ENCODE data around the gene RLF.

RLF gene

DNA sequence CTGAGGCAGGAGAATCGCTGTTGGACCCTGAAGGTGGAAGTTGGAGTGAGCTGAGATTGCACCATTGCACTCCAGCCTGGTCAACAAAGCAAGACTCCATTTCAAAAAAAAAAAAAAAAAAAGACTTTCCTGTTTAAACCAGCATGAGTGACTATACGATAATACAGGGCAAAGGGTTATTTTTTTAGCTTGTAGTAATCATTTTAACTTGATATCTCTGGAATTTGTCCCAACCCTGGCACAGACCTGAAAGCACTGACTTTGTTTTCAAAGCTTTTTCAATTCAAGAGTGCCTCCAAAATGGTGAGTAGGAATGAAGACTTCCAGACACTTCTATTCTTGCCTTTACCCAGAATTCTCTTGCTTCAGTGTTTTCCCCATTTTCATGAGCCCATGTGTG is 82.2 kb downstream of the RLF start:
- Histone ChIP-seq H3K4me2 (ENCODE audit: insufficient read depth, low read length) (no peak overlapping the region), H3K9me3 (ENCODE audit: insufficient read depth, low read length, severe bottlenecking) (no peaks in the 10 kb centered on the region), H3K79me2 (ENCODE audit: insufficient read depth, low read length) (no peaks in the 10 kb centered on the region), H3K27me3 (ENCODE audit: insufficient read depth, low read length, poor library complexity) (no peaks in the 10 kb centered on the region), H2AFZ (ENCODE audit: low read depth, low read length) (no peak overlapping the region), H3K27ac (ENCODE audit: low read length) (no peak overlapping the region), H3K36me3 (ENCODE audit: insufficient read depth, low read length) (peaks cover 11% of the 10 kb centered on the region; the same call in 1 of the 2 replicates), H3K9ac (ENCODE audit: low read depth, low read length) (no peak overlapping the region), H3K4me1 (ENCODE audit: insufficient read depth, low read length) (no peaks in the 10 kb centered on the region), H3K4me3 (ENCODE audit: low read depth in 1 of 2, low read length in 2 of 2) (no peak overlapping the region), H4K20me1 (ENCODE audit: insufficient read depth, low read length) (no peaks in the 10 kb centered on the region)
- ATAC-seq (ENCODE audit: insufficient read depth, low read depth) (no peak), DNase-seq (no peak)
- TF ChIP-seq, protein P1, sequence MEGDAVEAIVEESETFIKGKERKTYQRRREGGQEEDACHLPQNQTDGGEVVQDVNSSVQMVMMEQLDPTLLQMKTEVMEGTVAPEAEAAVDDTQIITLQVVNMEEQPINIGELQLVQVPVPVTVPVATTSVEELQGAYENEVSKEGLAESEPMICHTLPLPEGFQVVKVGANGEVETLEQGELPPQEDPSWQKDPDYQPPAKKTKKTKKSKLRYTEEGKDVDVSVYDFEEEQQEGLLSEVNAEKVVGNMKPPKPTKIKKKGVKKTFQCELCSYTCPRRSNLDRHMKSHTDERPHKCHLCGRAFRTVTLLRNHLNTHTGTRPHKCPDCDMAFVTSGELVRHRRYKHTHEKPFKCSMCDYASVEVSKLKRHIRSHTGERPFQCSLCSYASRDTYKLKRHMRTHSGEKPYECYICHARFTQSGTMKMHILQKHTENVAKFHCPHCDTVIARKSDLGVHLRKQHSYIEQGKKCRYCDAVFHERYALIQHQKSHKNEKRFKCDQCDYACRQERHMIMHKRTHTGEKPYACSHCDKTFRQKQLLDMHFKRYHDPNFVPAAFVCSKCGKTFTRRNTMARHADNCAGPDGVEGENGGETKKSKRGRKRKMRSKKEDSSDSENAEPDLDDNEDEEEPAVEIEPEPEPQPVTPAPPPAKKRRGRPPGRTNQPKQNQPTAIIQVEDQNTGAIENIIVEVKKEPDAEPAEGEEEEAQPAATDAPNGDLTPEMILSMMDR (IDR thresholded peaks at IDR 0.05; ENCODE audit: borderline replicate concordance, extremely low read depth, low read length, poor library complexity, severe bottlenecking): no peak
- TF ChIP-seq EZH2 (IDR thresholded peaks at IDR 0.05; ENCODE audit: borderline replicate concordance, low read depth, low read length, severe bottlenecking): no peak

DNA sequence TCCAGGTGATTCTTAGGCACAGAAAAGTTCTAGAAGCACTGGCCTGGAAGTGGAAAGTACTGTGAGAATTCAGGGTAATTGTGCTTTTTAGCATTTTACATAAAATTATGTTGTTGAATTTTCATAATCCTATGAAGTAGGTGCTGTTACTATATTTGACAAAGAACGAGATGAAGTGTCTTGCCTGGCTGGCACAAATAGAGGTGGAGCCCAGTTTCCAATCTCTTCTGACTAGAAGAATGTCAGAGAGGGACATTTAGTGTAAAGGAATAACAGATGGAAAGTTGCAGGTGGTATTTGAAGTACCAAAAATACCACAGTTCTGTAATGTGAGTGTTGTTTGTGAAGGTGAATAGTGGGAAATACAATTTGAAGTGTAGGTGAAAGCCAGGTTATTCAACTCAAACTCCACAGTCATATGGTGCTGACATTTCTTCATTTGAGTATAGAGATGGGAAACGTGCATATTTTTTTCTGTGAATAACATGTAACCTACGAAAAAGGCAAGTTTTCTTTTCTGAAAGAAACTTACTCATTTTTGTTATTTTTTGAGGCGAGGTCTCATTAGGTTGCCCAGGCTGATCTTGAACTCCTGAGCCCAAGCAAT is 83.1 kb downstream of the RLF start:
- H3K4me3 ChIP-seq (ENCODE audit: low read depth in 1 of 2, low read length in 2 of 2): no peak overlapping the region
- ATAC-seq (ENCODE audit: insufficient read depth, low read depth) (no peak), DNase-seq (no peak)
- no peak for TF ChIP-seq EZH2 (IDR thresholded peaks at IDR 0.05; ENCODE audit: borderline replicate concordance, low read depth, low read length, severe bottlenecking)
- TF ChIP-seq, protein P1 (IDR thresholded peaks at IDR 0.05; ENCODE audit: borderline replicate concordance, extremely low read depth, low read length, poor library complexity, severe bottlenecking): no peak
- H3K27ac ChIP-seq (ENCODE audit: low read length): no peak overlapping the region
- no peaks in the 10 kb centered on the region for H3K27me3 ChIP-seq (ENCODE audit: insufficient read depth, low read length, poor library complexity)
- peaks cover 3% of the 10 kb centered on the region; the same call in 1 of the 2 replicates for H3K36me3 ChIP-seq (ENCODE audit: insufficient read depth, low read length)
- H3K4me2 ChIP-seq (ENCODE audit: insufficient read depth, low read length): no peak overlapping the region
- no peak overlapping the region for H2AFZ ChIP-seq (ENCODE audit: low read depth, low read length)
- no peaks in the 10 kb centered on the region for H3K4me1 ChIP-seq (ENCODE audit: insufficient read depth, low read length)
- H3K9ac ChIP-seq (ENCODE audit: low read depth, low read length): no peak overlapping the region
- no peaks in the 10 kb centered on the region for H4K20me1 ChIP-seq (ENCODE audit: insufficient read depth, low read length)
- no peaks in the 10 kb centered on the region for H3K79me2 ChIP-seq (ENCODE audit: insufficient read depth, low read length)
- no peaks in the 10 kb centered on the region for H3K9me3 ChIP-seq (ENCODE audit: insufficient read depth, low read length, severe bottlenecking)

DNA sequence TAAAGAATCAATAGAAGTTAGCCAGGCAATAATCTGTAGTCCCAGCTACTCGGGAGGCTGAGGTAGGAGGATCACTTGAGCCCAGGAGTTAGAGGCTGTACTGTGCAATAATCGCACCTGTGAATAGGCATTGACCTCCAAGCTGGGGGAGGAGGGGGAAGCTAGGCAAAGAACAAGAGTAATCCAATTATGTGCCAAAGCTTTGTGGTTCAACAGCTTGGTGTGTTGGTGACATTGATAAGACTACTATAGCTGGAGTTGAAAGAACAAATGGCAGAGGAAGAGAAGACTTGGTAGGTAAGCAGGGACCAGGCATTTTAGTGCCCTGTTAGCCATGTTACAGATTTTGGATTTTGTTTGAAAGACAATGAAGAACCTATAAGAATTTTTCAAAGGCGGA is 84.5 kb downstream of the RLF start:
- no peak for ATAC-seq (ENCODE audit: insufficient read depth, low read depth)
- H3K79me2 ChIP-seq (ENCODE audit: insufficient read depth, low read length): no peaks in the 10 kb centered on the region
- H3K27ac ChIP-seq (ENCODE audit: low read length): no peak overlapping the region
- no peak overlapping the region for H2AFZ ChIP-seq (ENCODE audit: low read depth, low read length)
- no peaks in the 10 kb centered on the region for H3K27me3 ChIP-seq (ENCODE audit: insufficient read depth, low read length, poor library complexity)
- no peak overlapping the region for H3K9ac ChIP-seq (ENCODE audit: low read depth, low read length)
- no peak overlapping the region for H3K4me3 ChIP-seq (ENCODE audit: low read depth in 1 of 2, low read length in 2 of 2)
- no peaks in the 10 kb centered on the region for H3K9me3 ChIP-seq (ENCODE audit: insufficient read depth, low read length, severe bottlenecking)
- H3K4me1 ChIP-seq (ENCODE audit: insufficient read depth, low read length): no peaks in the 10 kb centered on the region
- H3K4me2 ChIP-seq (ENCODE audit: insufficient read depth, low read length): no peak overlapping the region
- no peak for TF ChIP-seq EZH2 (IDR thresholded peaks at IDR 0.05; ENCODE audit: borderline replicate concordance, low read depth, low read length, severe bottlenecking)
- TF ChIP-seq, protein P1 (IDR thresholded peaks at IDR 0.05; ENCODE audit: borderline replicate concordance, extremely low read depth, low read length, poor library complexity, severe bottlenecking): no peak
- no peak for DNase-seq
- no peaks in the 10 kb centered on the region for H4K20me1 ChIP-seq (ENCODE audit: insufficient read depth, low read length)
- no peaks in the 10 kb centered on the region for H3K36me3 ChIP-seq (ENCODE audit: insufficient read depth, low read length)

Data from DND-41 (cell line).